GM12892 (cell line): Measurements from ENCODE around the gene TCERG1.

Experiments used
- POLR2A ChIP-seq: IDR thresholded peaks from 2 replicates; pipeline ENCODE4 v1.6.1; 2011; ENCODE audit warnings: low read depth, low read length, control low read depth
- TAF1 ChIP-seq: IDR thresholded peaks from 2 replicates; pipeline ENCODE4 v1.6.1; 2011; ENCODE audit warnings: low read depth, mild to moderate bottlenecking, control low read depth, low read length, borderline replicate concordance

DNA sequence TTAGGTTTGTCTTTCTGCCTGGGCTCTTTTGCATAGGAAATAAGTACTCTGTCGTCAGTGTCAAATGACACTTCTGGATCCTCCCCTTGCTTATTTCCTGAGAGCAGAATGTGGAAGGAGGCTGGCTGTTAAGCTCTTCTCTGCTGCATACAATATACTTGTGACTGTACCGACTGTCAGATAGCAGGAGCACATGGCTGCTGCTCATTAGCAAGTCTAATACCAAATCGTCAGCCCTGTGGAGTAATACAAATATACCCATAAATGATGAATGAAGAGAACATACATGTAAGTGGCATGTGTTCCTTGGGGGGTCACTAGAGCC, 69.0 kb downstream of the TCERG1 start, which contains the start of gene GPR151:
- TF ChIP-seq TAF1 (no peak), POLR2A (no peak)
